Gastrocnemius medialis (tissue), 4 donors: ENCODE measurements around the gene CTTNBP2.

Source experiments
- CTCF ChIP-seq, 5 experiments: fragments of 450-650 bp in 3 of 5; fragments of 200-600 bp in 2 of 5; sonication (generic) in 2 of 5; IDR thresholded peaks in 4 of 5; conservative IDR thresholded peaks in 1 of 5; 1 replicate in 4 of 5; 2 replicates in 1 of 5; pipeline ENCODE4 v1.5.1; 2016 to 2019; ENCODE audit warnings: antibody characterized with exemption in 5 of 5, mild to moderate bottlenecking in 3 of 5, moderate library complexity in 3 of 5
- POLR2A ChIP-seq, 2 donors: fragments of 450-650 bp; IDR thresholded peaks; one replicate each; pipeline ENCODE4 v1.6.1; 2017; ENCODE audit warnings: antibody characterized with exemption in 2 of 2, mild to moderate bottlenecking in 2 of 2, moderate library complexity in 2 of 2

- TF ChIP-seq CTCF (IDR thresholded peaks at IDR 0.05 in 4 of 5, conservative IDR thresholded peaks at IDR 0.05 in 1 of 5) (no peak), POLR2A (IDR thresholded peaks at IDR 0.05) (no peak)
Measured at GRCh38 chr7:117805241-117805640, 68.0 kb downstream of the CTTNBP2 start.
